SU-DHL-6 (cell line): ENCODE results near the gene SLC39A11.

Experiments used
- CTCF ChIP-seq: fragments of 200-600 bp; sonication (generic); IDR thresholded peaks from one replicate; pipeline ENCODE4 v1.5.1; 2017; ENCODE audit warnings: antibody characterized with exemption, mild to moderate bottlenecking, low read length, moderate library complexity; ENCODE audit not compliant: insufficient read depth, poor library complexity, severe bottlenecking
- EZH2phosphoT487 ChIP-seq: fragments of 200-600 bp; sonication (generic), shearing (Covaris generic); conservative IDR thresholded peaks from 2 replicates; pipeline ENCODE4 v1.6.1; 2018; ENCODE audit warnings: mild to moderate bottlenecking, antibody characterized with exemption, low read length, moderate library complexity, mixed read lengths

- TF ChIP-seq CTCF (no peak), EZH2phosphoT487 (no peak)
Observed at GRCh38 chr17:73128496-73128895, 36.0 kb upstream of the SLC39A11 start.
